NCI-H460 (cell line): ENCODE data around the gene HIRIP3. TPM values are rescaled to one million over a fixed set of nuclear protein-coding genes. Genes with fewer than 3 reads are reported as not detected.
A peak's percentile ranks its signal among the peaks of the same experiment; 100 is the strongest.
"Not testable (repeated sequence)": the region's sequence is repeated elsewhere in the genome, so short reads cannot be mapped to it uniquely, and the experiment has no call there.

Experiments
- DNase-seq: peaks from one replicate; pipeline ENCODE4 v3.0.0-alpha.2; 2016; ENCODE audit warnings: low read depth; ENCODE audit errors: extremely low read depth
- total RNA-seq: library from RNA; depleted of rRNA; stranded (reverse); fragments of >200 nt; shearing (Covaris generic); gene quantifications from 2 replicates; pipeline ENCODE4 v1.2.3, GENCODE V29; 2014

Gene HIRIP3
- total RNA-seq, 1 experiment from 2014 or later = 15.0 TPM

DNA sequence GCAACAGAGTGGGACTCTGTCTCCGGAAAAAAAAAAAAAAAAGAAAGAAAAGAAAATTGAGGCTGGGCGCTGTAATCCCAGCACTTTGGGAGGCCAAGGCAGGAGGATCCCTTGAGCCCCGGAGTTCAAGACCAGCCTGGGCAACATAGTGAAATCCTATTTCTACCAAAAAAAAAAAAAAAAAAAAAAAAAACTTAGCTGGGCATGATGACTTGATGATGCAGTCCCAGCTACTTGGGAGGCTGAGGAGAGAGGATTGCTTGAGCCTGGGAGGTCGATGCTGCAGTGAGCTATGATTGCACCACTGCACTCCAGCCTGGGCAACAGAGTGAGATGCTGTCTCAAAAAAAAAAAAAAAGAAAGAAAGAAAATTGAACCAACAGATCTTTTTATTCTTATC, 22.5 kb upstream of the HIRIP3 start:
- DNase-seq = not testable (repeated sequence)

DNA sequence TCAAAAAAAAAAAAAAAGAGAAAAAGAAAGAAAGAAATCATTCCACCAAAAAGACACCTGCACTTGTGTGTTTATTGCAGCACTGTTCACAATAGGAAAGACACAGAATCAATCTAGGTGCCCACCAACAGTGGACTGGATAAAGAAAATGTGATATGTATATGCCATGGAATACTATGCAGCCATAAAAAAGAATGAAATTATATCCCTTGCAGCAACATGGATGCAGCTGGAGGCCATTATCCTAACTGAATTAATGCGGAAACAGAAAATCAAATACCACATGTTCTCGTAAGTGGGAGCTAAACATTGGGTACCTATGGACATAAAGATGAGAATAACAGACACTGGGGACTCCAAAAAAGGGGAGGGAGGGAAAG, 21.9 kb upstream of the HIRIP3 start:
- DNase-seq = no peak

DNA sequence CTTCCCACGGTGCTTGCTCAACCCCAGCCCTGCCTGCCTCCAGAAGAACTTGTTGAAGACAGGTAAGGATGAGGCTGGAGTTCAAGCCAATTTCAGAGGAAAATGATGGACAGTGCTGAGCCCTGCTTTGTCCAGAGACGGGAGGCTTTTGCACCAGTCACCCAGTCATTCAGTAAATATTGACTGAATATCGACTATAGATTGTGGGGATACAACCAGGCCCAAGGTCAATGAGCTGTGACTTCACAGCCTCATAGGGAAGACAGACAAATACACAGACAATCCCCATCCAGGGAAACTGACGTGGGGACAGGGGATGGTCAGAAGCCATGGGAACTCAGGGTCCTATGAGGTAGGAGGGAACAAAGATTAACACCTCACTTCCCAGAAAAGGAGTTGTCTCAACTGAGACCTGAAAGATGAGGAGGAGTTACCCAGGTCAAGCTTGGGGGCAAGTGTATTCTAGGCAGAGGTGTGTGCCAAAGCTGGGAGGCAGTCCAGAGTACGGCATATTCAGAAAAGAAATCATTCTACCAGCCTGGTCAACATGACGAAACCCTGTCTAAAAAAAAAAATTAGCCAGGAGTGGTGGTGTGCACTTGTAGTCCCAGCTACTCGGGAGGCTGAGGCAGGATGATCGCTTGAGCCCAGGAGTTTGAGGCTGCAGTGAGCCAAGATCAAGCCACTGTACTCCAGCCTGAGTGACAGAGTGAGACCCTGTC, 21.3 kb upstream of the HIRIP3 start:
- DNase-seq = no peak

DNA sequence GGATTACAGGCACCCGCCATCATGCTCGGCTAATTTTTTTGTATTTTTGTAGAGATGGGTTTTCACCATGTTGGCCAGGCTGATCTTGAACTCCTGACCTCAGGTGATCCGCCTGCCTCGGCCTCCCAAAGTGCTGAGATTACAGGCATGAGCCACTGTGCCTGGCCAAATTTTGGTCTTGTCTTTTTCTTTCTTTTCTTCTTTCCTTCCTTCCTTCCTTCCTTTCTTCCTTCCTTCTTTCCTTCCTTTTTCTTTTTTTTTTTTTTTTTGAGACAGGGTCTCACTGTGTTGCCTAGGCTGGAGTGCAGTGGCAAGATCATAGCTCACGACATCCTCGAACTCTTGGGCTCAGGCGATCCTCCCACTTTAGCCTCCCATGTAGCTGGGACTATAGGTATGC, 20.0 kb upstream of the HIRIP3 start:
- not testable (repeated sequence) for DNase-seq

DNA sequence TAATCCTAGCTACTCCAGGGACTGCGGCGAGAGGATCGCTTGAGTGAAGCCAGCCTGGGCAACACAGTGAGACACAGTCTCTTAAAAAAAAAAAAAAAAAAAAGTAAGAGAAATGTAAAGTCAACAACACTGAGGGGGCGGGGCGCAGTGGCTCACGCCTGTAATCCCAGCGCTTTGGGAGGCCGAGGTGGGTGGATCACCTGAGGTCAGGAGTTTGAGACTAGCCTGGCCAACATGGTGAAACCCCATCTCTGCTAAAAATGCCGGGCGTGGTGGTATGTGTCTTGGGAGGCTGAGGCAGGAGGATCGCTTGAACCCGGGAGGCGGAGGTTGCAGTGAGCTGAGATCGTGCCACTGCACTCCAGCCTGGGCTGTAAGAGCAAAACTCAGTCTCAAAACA, 17.2 kb upstream of the HIRIP3 start:
- not testable (repeated sequence) for DNase-seq

DNA sequence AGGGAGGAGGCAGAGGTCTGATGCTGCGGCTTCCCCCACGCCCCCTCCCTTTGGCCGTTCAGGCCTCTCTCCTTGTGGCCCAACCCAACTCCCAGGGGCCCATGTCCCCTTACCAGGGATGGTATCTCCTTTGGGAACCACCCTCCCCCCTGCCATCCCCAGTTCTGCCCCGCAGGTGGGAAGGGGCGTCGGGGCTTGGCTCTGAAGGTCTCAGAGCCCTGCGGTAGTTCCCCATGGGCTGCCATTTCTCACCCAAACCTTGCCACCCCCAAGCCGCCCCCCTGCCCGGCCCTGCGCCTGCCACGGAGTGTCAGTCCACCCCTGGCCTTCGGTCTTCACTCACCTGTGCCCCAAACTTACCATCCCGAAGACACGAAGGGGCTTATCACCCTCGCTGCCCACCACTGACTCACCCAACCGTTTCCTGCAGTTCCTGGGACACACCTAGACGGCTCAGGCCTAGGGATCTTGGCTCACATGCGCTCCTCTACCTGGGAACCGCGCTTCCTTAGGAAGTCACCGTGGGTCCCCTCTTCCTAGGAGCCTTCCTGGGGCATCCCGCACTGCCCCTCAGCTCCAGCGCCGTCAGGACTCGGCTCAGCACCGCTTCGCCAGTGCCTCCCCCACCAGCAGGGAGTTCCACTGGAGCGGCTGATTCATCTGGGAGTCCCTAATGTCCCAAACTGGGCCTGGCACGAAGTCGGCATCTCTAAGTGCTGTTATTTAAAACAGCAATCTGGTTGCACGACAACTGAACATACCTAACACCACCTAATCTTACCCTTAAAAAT, 16.5 kb upstream of the HIRIP3 start:
- no peak for DNase-seq

DNA sequence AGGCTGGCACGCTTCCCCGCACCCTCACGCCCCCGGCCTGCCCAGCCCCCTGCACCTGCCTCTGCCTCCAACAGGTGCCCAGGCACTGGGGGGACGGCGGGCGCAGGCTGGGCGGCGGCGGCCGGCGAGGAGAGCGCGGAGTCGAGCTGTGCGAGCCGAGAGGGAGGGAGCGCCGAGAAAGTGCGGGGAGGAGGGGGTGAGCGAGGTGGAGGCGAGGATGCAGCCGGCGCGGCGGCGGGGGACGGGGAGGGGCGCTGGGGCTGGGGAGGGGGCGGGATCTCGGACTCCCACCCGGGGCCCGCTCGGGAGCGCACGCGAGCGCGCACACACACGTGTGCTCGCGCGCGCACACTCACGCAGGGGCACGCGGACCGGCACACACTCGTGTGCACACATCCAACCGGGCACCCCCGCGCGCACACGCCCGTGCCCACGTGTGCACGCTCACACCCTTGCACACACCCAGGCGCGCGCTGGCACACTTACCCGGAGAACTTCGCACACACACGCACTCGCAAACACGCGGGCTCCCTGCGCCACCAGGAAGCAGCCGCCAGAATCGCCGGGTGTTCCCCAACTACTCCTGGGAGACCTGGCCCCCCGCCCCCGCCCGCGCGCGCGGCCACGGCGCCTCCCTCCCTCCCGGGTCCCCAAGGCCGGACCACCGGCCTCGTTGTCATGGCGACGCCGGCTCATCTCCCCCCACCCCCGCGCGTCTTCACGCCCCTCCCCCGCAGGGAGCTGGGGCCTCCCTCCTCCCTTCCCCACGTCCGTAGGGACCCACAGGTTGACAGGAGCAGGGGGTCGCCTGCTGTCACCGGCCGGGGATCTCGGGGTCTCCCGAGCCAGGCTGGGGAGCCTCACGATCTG, 15.7 kb upstream of the HIRIP3 start, which contains the start of gene DOC2A:
TSS of gene DOC2A (minus strand) at position 184 of the 870 bp plus-strand sequence. CDS start 805 bp downstream, outside the sequence.
- no peak for DNase-seq

DNA sequence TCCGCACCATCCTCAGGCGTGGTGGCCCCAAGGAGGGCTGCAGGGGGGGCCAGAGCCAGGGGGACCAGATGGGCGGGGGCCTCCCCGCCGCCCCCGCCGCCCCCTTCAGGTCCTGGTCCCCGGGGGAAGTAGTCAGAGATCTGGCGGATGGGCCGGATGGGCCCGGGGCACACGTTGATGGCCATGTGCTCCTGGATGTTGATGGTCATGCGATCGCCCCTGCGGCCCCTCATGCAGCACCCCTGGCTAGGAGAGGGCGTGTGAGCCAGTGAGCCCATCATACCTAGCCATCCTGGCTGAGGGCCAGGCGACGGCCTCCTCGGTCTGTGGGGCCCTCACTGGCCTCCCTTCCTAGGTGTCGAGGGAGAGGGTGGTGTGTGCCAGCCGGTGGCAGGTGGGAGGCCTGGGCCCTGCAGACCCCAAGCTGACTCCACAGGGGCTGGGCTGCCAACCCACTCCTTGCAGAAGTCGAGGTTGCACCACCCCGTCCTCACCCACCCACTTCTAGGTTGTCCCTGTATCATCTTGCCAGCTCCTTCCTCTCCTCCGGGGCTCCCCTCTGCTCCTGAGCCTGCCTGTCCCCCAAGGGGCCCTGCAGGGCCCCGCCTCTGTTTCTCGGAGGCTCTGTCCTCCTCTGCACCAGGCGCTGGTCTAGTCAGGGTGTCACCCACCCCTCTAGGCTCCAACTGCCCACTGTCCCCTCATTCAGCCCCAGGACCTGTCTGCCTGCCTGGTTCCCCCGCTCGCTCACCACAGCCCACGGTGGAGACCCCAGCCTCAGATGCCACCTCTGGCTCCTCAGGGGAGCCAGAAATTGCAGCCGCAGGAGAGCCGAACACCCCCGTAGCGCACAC, 14.8 kb upstream of the HIRIP3 start:
- no peak for DNase-seq

DNA sequence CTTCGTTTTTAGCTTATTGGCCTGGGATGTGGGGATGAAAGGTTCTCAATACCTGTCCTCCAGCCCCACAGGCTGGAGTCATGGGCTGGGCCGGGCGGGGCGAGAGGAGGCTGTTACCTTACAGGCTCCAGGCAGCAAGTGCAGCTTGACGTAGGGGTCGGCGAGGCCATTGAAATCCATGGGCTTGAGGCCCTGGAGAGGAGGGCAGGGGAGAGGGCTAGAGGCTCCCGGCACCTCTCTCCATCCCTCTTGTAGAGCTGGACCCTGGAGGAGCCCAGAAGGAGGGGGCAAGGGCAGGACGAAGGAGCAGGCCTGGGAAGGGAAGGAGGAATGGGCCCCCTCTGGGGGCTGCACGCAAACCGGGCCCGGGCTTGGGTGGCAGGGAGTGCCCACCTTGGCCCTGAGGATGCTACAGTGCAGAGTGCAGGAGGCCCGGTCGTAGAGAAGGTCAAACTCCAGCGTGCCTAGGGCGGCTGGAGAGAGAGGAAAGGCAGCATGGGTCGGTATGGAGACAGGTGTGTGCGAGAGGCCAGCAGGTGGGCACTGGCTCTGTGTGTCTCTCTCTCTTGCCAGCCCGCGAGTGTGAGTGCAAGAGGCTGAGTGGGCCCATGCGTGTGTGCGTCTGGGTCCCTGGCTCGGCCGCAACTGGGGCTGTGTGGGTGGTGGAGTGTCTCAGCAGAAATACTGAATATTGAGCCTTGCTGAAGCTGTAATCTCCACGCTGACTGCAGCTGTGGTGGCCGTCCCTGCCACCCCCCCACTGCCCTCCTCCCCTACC, 13.9 kb upstream of the HIRIP3 start:
- no peak for DNase-seq

DNA sequence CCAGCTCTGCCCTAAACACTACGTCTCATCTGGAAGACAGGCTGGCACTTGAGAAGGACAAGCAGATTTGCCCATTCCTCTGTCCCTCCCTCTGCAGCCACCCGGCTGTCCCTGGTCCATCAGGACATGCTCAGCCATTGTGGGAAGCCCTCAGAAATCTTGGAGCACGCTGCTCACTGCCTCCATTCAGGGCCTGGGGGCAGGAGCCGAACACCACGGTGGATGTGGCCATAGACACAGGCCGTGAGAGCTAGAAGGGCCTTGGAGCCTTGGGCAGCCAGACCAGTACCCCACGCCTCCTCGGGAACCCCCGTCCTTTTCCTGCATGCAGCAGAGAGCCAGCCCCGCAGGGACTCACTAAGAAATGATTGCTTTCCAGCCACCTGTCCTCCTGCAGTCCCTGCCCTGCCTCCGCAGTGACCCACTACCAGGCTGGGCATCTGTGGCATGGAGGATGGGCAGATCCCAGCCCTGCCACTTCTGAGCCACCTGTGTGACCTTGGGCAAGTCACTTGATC, 12.0 kb upstream of the HIRIP3 start:
- no peak for DNase-seq

DNA sequence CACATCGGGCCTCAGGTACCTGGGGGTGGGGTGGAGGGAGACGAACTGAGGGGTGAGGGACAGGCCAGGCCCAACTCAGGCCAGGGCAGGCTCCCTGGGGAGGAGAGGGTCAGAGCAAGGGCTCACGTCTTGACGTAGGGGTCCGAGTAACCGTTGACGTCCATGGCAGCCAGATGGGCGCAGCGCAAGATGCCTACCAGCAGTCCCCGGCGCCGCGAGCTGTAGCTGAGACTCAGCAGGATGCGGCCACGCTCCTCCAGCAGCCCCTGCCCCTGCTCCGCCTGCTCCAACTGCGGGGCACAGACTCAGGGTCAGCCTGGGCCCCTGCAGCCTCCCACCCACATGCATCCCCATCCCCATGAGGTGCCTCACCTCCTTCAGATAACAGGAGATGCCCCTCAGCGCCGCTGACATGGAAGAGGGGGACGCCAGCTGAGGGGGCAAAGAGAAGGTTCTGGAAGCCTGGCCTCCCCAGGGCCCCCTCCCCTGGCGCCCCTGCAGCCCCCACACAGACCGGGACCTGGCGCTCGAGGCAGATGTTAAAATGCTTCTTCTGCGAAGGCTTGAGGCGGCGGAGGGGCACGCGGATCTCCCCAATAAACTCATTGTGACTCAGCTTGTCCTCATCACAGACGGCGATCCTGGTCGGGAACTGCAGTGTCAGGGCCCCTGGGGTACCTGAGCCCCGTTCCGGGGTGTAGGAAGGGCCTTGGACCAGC, 11.4 kb upstream of the HIRIP3 start:
- no peak for DNase-seq

DNA sequence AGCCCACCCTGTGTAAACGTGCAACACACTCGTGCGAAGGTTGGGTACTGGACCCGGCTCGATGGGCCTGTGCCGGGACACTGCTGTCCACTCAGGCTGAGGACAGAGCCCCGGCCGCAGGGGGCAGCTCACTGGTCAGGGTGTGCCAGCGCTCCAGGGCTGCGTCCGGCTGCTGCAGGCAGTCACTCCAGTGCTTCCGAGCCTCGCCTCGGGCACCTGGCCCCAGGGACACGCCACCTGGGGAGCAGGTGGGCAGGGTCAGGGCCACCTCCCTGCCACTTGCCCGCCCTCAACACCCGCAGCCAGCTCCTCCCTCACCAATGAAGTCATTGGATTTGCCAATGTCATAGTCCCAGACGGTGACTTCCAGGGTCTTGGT, 10.7 kb upstream of the HIRIP3 start:
- no peak for DNase-seq

DNA sequence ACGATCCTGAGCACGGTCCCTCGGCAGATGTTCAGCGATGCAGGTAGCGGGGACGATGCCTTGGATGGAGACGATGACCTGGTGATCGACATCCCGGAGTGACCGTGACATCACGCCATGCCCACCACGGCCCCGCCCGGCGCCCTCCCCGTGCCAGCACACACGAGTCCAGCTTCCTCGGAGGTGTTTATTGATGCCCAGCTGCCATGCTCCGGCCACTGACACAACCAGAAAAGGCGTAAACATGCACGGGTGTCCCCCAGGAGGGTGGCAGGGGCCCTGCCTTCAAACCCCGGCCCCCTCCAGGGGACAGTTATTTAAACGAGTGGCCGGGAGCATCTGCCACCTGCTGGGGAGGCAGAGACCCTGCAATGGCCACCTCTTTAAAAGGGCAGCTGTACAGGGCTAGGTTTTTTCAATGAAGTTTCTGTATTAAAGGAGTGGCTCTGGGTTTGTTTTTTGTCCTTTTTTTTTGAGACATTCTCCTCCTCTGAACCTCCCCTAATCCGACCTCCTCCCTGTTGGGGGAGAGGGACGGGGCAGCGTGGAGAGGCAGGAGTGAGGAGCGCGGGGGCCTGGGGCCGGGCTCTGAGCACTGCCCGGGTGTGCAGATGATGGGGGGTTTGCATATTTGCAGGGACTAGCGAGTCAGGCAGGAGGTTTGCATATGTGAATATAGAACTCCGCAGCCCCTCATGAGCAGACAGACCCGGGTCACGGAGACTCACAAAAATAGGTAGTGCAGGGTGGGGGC, 10.1 kb upstream of the HIRIP3 start:
- DNase-seq = peak; percentile 33

DNA sequence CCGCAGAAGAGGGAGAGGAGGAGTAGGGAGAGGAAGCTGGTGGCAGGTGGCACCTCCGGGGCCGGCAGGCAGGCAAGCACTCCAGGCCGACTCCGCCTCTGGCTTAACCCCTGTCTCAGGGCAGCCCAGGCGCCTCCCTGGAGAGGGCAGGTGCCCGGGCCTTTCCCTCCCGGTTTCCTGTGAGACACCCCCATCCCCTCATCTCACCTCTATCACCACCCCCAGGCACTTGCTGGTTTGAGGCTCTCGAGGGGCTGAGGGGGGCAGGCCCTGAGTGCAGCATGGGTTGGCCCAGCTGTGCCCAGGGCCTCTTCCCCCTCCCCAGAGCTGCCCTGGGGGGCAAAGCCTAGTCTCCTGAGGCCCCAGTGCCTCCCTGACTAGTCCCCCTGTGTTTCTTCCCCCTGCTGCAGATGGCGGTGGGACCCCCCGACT, 9.4 kb upstream of the HIRIP3 start:
- DNase-seq = no peak

DNA sequence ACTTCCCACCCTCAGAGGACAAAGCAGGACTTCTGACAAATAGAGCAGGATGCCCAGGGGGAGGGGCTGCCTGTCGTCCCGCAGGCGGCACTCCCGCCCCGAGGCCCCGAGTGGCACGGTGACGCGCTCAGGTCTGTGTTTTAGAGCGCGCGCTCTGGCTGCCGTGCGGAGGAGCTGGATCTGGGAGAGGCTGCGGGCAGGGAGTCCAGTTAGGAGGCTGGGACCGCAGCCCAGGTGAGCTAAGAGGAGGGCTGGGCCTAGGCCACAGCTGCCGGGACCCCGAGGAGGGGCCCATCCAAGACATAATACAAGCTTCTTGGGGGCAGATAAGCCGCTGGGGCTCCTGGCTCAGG, 9.0 kb upstream of the HIRIP3 start:
- DNase-seq = no peak

DNA sequence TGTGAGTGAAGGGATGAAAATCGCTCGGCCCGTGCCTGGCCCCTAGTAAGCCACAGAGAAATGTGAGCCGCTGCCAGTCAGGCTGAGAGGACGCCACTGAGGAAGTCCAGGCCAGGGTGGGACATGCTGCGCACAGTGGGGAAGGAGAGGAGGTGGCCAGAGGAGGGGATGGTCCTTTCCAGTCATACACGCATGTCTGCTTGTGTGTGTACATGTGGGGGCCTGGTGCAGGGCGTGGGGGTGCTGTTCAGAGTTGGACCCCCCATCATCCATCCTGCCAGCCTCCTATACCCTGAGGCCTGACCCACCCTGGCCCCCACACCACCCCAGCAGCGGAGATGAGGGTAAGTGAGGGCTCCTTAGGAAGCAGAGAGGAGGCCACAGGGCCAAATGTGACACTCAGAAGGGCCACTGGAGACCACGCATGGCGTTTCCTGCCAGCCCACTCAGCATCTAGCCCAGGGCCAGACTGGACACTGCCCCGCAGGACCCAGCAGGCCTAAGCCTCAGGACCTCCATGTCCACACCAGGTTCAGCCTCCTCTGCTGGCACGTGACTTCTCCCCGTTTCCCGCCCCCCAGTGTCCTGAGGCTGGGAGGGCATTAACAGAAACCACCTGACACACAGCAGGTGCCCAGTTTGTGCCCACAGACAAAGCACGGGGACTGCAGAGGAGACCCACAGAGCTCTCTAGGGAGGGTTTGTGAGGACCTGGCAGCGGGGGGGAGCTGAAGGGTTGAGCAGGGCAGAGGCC, 8.4 kb upstream of the HIRIP3 start:
- DNase-seq = no peak
